ENCODE results near the gene SGIP1. TPM values are rescaled to one million over a fixed set of nuclear protein-coding genes. Genes with fewer than 3 reads are reported as not detected.

SGIP1 gene
- total RNA-seq, 1 donor from 2014 or later, result 4.2 TPM

DNA sequence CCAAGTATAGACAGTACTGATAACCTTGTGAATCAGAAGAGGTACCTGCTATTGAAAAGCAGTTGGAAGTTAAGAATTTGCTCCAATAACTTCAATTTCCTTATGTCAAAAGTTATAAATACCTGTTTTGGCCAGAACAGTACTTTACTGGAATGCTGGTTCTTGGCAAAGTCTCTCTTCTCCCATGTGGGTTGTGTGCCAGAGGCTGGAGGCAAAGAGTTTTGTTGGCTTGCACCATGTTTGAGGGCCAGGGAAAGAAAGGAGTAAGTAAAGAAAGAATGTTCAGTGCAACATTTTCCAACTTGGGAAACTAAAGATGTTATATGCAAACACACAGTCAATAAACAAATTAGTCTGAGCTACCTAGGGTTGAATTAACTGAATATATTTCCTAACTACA, 151.3 kb downstream of the SGIP1 start:
- Mint-ChIP-seq H3K27ac (no peak overlapping the region), H3K4me3 (no peak overlapping the region), H3K4me1 (no peaks in the 10 kb centered on the region), H3K9me3 (no peaks in the 10 kb centered on the region), H3K36me3 (no peaks in the 10 kb centered on the region), H3K27me3 (ENCODE audit: insufficient read depth, low read depth) (no peaks in the 10 kb centered on the region)
- Histone ChIP-seq H2AFZ (replicated peaks) (no peak overlapping the region), H3K9ac (no peak overlapping the region), H4K20me1 (ENCODE audit: low read depth) (no peaks in the 10 kb centered on the region), H3K36me3 (no peaks in the 10 kb centered on the region), H3K4me3 (no peak overlapping the region), H3K9me3 (ENCODE audit: low read depth) (no peaks in the 10 kb centered on the region), H3K4me1 (no peaks in the 10 kb centered on the region), H3K4me2 (no peak overlapping the region), H3K79me2 (ENCODE audit: low read depth) (no peaks in the 10 kb centered on the region), H3K27me3 (no peaks in the 10 kb centered on the region), H3F3A (ENCODE audit: low read depth) (no peaks in the 10 kb centered on the region), H3K27ac (no peak overlapping the region)
- no peak for DNase-seq (ENCODE audit: low spot score)
- TF ChIP-seq EZH2 (IDR thresholded peaks at IDR 0.05) (no peak), EZH2phosphoT487 (IDR thresholded peaks at IDR 0.05) (no peak)
- TF ChIP-seq, protein P1, sequence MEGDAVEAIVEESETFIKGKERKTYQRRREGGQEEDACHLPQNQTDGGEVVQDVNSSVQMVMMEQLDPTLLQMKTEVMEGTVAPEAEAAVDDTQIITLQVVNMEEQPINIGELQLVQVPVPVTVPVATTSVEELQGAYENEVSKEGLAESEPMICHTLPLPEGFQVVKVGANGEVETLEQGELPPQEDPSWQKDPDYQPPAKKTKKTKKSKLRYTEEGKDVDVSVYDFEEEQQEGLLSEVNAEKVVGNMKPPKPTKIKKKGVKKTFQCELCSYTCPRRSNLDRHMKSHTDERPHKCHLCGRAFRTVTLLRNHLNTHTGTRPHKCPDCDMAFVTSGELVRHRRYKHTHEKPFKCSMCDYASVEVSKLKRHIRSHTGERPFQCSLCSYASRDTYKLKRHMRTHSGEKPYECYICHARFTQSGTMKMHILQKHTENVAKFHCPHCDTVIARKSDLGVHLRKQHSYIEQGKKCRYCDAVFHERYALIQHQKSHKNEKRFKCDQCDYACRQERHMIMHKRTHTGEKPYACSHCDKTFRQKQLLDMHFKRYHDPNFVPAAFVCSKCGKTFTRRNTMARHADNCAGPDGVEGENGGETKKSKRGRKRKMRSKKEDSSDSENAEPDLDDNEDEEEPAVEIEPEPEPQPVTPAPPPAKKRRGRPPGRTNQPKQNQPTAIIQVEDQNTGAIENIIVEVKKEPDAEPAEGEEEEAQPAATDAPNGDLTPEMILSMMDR (IDR thresholded peaks at IDR 0.05), result no peak

DNA sequence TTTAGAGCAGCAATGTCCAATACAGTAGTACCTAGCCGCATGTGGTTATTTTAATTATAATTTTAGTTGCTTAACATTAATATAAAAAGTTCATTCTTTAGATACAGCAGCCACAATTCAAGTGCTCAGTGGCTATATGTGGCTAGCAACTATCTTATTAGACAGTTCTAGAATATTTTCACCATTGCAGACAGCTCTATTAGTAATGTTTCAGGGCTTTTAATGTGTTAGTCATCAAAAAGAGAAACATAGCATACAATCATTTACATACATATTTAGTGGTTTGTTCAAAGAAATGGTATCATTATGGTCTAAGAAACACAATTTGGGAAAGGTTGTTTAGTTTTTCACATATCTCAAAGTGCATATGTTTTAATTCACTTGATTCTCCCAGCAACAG, 151.7 kb downstream of the SGIP1 start:
- no peaks in the 10 kb centered on the region for H3K27me3 Mint-ChIP-seq (ENCODE audit: insufficient read depth, low read depth)
- H4K20me1 ChIP-seq (ENCODE audit: low read depth), result no peaks in the 10 kb centered on the region
- no peaks in the 10 kb centered on the region for H3K9me3 Mint-ChIP-seq
- H3K9me3 ChIP-seq (ENCODE audit: low read depth), result no peaks in the 10 kb centered on the region
- no peaks in the 10 kb centered on the region for H3F3A ChIP-seq (ENCODE audit: low read depth)
- no peaks in the 10 kb centered on the region for H3K27me3 ChIP-seq
- no peak overlapping the region for H3K4me3 ChIP-seq
- H3K4me3 Mint-ChIP-seq, result no peak overlapping the region
- no peak overlapping the region for H3K27ac Mint-ChIP-seq
- no peak for DNase-seq (ENCODE audit: low spot score)
- no peak overlapping the region for H3K27ac ChIP-seq
- H2AFZ ChIP-seq (replicated peaks), result no peak overlapping the region
- no peaks in the 10 kb centered on the region for H3K36me3 ChIP-seq
- no peaks in the 10 kb centered on the region for H3K36me3 Mint-ChIP-seq
- H3K4me1 ChIP-seq, result peaks cover 2% of the 10 kb centered on the region
- H3K79me2 ChIP-seq (ENCODE audit: low read depth), result no peaks in the 10 kb centered on the region
- TF ChIP-seq, protein P1 (IDR thresholded peaks at IDR 0.05), result no peak
- no peak for TF ChIP-seq EZH2 (IDR thresholded peaks at IDR 0.05)
- TF ChIP-seq EZH2phosphoT487 (IDR thresholded peaks at IDR 0.05), result no peak
- H3K4me1 Mint-ChIP-seq, result no peaks in the 10 kb centered on the region
- H3K4me2 ChIP-seq, result no peak overlapping the region
- H3K9ac ChIP-seq, result no peak overlapping the region

DNA sequence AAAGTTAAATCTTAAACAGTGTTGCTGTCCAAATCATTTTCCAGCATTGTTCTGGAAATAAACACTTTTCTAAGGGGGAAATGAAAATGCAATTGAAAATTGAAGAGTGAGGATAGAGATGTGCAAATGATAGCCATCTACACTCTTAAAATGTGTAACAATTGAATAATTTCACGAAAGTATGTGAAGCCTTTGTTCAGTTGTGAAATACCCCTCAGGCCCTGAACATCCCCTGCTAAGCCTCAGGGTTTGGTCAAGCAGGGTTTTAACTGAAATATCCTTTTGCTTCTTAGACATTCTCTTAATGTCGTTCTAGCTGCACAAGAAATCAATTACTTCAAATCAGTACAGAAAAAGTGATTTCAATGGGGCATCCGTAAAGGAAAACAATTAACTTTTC, 152.5 kb downstream of the SGIP1 start:
- H3K4me3 Mint-ChIP-seq, result no peak overlapping the region
- H3K27ac Mint-ChIP-seq, result no peak overlapping the region
- Histone ChIP-seq H3K4me3 (no peak overlapping the region), H3K4me2 (no peak overlapping the region), H3K27ac (no peak overlapping the region), H3F3A (ENCODE audit: low read depth) (peaks cover 6% of the 10 kb centered on the region), H3K27me3 (no peaks in the 10 kb centered on the region), H3K4me1 (peaks cover 10% of the 10 kb centered on the region), H3K9me3 (ENCODE audit: low read depth) (no peaks in the 10 kb centered on the region), H4K20me1 (ENCODE audit: low read depth) (no peaks in the 10 kb centered on the region), H3K79me2 (ENCODE audit: low read depth) (no peaks in the 10 kb centered on the region), H3K36me3 (no peaks in the 10 kb centered on the region), H3K9ac (no peak overlapping the region), H2AFZ (replicated peaks) (no peak overlapping the region)
- H3K36me3 Mint-ChIP-seq, result no peaks in the 10 kb centered on the region
- no peaks in the 10 kb centered on the region for H3K27me3 Mint-ChIP-seq (ENCODE audit: insufficient read depth, low read depth)
- no peaks in the 10 kb centered on the region for H3K9me3 Mint-ChIP-seq
- H3K4me1 Mint-ChIP-seq, result no peaks in the 10 kb centered on the region
- DNase-seq (ENCODE audit: low spot score), result no peak
- TF ChIP-seq EZH2 (IDR thresholded peaks at IDR 0.05) (no peak), EZH2phosphoT487 (IDR thresholded peaks at IDR 0.05) (no peak)
- TF ChIP-seq, protein P1 (IDR thresholded peaks at IDR 0.05), result no peak

All from neural progenitor cell (in vitro differentiated cells).